Medulla oblongata (tissue), 1 donor: Measurements from ENCODE around the gene BCL6.

Experiments used
- DNase-seq: peaks from one replicate; pipeline ENCODE4 v3.0.0-alpha.2; 2015; ENCODE audit errors: extremely low spot score

BCL6 gene

GRCh38 chr3:187762792-187763191 lies 17.5 kb upstream of the BCL6 start:
- DNase-seq: no peak

GRCh38 chr3:187759601-187760000 lies 14.3 kb upstream of the BCL6 start:
- no peak for DNase-seq

GRCh38 chr3:187758318-187758955 lies 13.2 kb upstream of the BCL6 start:
- DNase-seq: no peak

- DNase-seq: no peak
Measured at GRCh38 chr3:187753516-187753915, 8.2 kb upstream of the BCL6 start.

GRCh38 chr3:187750513-187751123 lies 5.3 kb upstream of the BCL6 start:
- no peak for DNase-seq

GRCh38 chr3:187750006-187750512 lies 4.8 kb upstream of the BCL6 start:
- no peak for DNase-seq

- peak; percentile 98 for DNase-seq
Measured at GRCh38 chr3:187748050-187748481, 2.8 kb upstream of the BCL6 start.

- DNase-seq: peak; percentile 32
Measured at GRCh38 chr3:187747506-187747905, 2.2 kb upstream of the BCL6 start.

- peak; percentile 66 for DNase-seq
Measured at GRCh38 chr3:187746442-187747281, 1.4 kb upstream of the BCL6 start.

GRCh38 chr3:187746059-187746441 lies 782 bp upstream of the BCL6 start:
- DNase-seq: no peak

- DNase-seq: peak; percentile 68
Measured at GRCh38 chr3:187744169-187745151, 808 bp downstream of the BCL6 start.

GRCh38 chr3:187743195-187744141 lies 1.8 kb downstream of the BCL6 start:
- peak; percentile 62 for DNase-seq

GRCh38 chr3:187742351-187743171 lies 2.7 kb downstream of the BCL6 start:
- DNase-seq: peak; percentile 54

GRCh38 chr3:187741403-187742350 lies 3.6 kb downstream of the BCL6 start:
- DNase-seq: peak; percentile 83

- peak; percentile 84 for DNase-seq
Measured at GRCh38 chr3:187740421-187741399, 4.6 kb downstream of the BCL6 start.

GRCh38 chr3:187739561-187740332 lies 5.5 kb downstream of the BCL6 start:
- DNase-seq: peak; percentile 91
